UCSD-AML1 (cell line): Measurements from ENCODE around the gene RELA.
"Not testable (repeated sequence)": the region's sequence is repeated elsewhere in the genome, so short reads cannot be mapped to it uniquely, and the experiment has no call there.

ENCODE experiments used
- DNase-seq: peaks from one replicate; lab custom pipeline; 2025; ENCODE audit not compliant: unreplicated experiment; lab: John Stamatoyannopoulos, UW

Gene RELA

GRCh38 chr11:65662799-65663638 is at the start of gene RELA:
TSS of gene RELA (minus strand) at chr11:65662916. CDS start at chr11:65662832, 84 bp downstream.
- peak; percentile 93 for DNase-seq

DNA sequence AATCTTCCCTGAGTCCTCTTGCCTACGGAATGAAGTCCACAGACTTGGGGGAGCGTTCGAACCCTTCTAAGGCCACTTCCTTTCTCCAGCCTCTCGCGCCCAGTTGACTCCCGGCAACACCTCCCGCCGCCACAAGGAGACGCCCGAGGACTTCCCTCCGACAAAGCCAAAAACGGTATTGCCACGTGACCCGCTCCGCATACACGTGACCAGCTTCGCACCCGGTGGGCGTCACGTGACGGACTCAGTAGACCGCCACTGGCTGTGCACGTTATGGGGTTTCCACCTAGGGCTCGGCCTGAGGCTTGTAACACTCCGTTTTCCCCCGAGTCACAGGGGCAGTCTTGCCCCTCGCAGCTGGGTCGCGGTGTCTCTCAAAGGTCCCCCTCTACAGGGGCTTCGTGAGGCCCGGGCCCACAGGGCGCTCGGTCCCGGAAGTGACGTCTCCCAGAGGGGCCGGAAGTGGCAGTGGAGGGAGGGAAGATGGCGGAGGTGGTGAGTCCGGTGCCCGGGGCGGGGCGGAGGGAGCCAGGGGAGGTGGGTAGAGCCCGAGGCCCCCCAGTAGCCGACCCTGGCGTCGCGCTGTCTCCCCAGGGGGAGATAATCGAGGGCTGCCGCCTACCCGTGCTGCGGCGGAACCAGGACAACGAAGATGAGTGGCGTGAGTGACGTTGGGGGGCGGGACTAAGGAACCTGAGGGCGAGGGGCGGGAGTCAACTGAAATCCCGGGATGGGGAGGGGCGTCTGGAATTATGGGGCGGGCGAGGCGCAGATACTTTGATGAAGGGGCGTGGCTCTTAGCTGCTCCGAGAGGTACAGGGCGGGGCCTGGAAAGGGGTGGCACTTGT is 49.3 kb upstream of the RELA start, which contains the start of gene KAT5:
Gene KAT5, plus strand, starts transcription at position 468 of the 848 bp plus-strand sequence. Its CDS starts 16 bp downstream, at position 484.
- peak; percentile 99 for DNase-seq

GRCh38 chr11:65710421-65710820 is 47.7 kb upstream of the RELA start:
- DNase-seq, result no peak

DNA sequence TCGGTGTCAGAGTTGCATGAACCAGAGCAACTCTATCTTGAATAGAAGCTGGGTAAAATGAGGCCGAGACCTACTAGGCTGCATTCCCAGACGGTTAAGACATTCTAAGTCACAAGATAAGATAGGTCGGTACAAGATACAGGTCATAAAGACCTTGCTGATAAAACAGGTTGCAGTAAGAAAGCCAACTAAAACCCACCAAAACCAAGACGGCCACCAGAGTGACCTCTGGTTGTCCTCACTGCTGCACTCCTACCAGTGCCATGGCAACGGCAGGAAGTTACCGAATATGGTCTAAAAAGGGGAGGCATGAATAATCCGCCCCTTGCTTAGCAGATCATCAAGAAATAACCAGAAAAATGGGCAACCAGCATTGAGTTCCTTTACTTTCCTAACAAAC is 46.9 kb upstream of the RELA start:
- DNase-seq, result no peak

DNA sequence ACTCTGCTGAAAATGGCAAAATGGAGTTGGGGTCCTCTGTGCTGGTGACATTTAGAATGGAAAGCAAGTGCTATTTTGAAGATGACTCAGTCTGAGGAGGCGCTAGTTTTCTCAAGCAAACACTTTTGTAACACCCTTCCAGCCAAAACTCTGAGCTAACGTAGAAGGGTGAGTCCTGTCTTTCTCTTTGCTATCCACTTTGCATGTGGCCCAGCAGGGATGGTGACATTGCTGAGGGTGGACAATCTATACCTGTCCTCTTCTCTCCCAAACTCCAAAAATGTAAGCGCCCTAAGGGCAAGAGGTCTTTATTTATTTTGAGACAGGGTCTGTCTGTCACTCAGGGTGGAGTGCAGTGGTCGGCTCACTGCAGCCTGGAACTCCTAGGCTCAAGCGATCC is 45.7 kb upstream of the RELA start:
- DNase-seq, result no peak

DNA sequence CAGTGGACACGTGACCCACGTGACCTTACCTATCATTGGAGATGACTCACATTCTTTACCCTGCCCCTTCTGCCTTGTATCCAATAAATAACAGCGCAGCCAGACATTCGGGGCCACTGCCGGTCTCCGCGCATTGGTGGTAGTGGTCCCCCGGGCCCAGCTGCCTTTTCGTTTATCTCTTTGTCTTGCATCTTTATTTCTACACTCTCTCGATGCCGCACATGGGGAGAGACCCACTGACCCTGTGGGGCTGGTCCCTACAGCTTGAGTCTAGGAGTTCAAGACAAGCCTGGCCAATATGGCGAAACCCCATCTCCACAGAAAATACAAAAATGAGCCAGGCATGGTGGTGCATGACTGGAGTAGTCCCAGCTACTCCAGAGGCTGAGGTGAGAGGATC is 44.3 kb upstream of the RELA start:
- DNase-seq, result not testable (repeated sequence)

DNA sequence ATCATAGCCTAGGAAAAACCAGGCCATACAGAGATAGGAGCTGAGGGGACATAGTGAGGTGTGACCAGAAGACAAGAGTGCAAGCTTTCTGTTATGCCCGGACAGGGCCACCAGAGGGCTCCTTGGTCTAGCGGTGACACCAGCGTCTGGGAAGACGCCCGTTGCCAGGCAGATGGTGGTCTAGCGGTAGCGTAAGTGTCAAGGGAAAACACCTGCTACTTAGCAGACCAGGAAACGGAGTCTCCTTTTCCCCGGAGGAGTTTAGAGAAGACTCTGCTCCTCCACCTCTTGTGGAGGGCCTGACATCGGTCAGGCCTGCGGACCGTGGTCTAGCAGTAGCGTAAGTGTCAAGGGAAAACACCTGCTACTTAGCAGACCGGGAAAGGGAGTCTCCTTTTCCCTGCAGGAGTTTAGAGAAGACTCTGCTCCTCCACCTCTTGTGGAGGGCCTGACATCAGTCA is 43.6 kb upstream of the RELA start:
- DNase-seq, result peak; percentile 47

DNA sequence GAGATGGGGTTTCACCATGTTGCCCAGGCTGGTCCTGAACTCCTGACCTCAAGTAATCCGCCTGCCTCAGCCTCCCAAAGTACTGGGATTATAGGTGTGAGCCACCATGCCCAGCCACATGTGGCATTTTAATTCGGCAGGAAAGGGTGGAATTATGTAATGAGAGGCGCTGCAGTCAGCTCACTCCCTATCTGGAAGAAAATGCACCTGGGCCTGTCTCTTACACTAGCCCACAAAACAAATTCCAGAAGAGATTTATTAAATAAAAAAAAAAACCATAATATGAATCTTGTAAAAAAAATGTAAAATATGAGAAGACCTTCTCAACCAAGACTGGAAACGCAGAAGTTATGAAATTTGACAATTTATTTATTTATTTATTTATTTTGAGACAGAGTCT is 41.1 kb upstream of the RELA start:
- DNase-seq, result no peak

DNA sequence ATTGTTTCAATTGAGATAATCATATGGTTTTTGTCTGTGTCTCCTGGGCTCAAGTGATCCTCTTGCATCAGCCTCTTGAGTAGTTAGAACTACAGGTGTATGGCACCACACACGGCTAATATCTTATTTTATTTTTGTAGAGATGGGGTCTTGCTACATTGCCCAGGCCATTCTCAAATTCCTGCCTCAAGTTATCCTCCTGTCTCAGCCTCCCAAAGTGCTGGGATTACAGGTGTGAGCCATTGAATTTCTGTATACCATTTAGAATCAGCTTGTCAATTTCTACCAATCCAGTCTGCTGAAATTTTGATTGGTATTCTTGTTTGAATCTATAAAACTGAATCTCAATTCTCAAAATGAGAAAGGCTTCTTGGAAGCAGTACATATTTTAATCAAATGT is 39.0 kb upstream of the RELA start:
- DNase-seq, result no peak

- DNase-seq, result no peak
Measured at GRCh38 chr11:65700399-65700798, 37.7 kb upstream of the RELA start.

DNA sequence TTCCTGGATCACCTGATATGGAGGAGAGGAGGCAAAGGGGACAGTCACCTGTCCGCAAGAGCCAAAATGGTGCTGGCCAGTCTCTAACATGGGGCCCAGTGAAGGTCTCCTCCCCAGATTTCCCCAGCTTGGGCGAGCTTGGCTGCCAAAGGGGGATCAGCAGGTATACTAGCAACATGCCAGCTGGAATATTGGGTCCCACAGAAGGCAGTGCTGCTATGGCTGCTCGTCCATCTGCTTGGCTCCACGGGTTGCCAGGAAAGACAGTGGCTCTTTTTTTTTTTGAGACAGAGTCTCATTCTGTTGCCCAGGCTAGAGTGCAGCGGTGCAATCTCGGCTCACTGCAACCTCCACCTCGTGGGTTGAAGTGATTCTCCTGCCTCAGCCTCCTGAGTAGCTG is 36.6 kb upstream of the RELA start:
- DNase-seq, result no peak

DNA sequence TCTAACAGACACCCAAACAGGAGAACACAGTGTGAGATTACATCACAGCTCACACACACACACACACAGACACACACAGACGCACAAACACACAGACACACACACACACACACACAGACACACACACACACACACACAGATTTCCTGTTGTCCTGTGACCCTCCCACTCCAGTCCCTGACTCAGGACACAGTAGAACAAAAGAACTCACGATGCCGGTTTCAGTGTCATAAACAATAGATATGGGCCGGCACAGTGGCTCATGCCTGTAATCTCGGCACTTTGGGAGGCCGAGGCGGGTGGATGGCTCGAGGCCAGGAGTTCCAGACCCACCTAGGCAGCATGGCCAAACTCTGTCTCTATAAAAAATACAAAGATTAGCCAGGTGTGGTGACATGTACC is 35.5 kb upstream of the RELA start:
- DNase-seq, result no peak

GRCh38 chr11:65696802-65697552 is 34.3 kb upstream of the RELA start:
- no peak for DNase-seq

DNA sequence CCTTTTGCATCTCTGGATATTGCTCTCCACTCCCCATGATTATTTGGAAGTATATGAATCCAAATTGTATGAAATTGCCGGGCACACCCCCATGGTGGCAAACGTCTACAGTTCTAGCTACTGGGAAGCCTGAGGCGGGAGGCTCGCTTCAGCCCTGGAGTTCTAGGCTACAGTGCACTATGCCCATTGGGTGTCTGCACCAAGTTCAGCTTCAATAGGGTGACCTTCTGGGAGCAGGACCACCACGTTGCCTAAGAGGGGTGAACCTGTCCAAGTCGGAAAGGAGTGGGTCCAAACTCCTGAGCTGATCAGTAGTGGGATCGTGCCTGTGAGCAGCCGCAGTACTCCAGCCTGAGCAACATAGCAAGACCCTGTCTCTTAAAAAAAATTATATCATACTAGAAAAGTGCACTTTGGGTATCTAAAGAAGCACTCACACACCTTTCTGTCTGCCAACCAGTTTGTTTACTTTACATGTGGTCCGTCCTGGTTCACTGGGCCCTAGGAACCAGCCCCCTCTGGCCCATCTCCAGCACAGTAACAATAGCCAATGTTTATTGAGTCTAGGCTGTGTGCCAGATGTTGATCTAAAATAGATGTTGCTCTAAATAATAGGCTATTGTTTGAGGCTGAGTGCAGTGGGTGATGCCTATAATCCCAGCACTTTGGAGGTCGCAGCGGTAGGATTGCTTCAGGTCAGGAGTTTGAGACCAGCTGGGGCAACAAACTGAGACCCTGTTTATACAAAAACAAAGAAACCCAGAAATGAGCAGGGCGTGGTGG is 32.9 kb upstream of the RELA start:
- no peak for DNase-seq

DNA sequence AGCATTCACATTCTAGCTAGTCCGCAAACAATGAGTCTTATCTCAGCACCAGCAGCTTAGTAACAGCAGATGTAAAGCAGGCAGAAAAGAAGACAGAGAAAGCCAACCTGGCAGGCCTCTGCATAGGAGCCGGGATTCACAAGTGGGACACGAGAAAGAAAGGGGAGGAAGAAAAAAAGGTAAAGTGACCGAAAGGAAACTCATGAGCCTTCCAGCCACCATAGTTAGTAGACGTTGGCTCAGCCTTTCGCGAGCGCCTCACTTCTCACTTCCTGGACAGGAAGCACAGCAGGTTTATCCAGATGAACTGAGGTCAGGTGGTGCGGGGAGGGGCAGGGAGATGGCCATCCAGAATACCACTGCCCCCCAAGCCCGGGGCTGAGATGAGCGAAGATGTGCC is 29.7 kb upstream of the RELA start:
- peak; percentile 17 for DNase-seq

DNA sequence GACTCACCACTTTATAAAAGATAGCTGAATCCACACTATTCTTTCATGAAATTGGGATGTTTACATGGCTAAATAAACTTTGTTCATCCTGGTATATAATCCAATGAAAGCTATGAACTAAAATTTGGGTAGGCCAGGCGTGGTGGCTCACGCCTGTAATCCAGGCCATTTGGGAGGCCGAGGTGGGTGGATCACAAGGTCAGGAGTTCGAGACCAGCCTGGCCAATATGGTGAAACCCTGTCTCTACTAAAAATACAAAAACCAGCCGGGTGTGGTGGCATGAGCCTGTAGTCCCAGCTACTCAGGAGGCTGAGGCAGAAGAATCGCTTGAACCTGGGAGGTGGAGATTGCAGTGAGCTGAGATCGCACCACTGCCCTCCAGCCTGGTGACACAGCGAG is 29.1 kb upstream of the RELA start:
- not testable (repeated sequence) for DNase-seq

GRCh38 chr11:65685981-65686380 is 23.3 kb upstream of the RELA start:
- DNase-seq, result no peak

DNA sequence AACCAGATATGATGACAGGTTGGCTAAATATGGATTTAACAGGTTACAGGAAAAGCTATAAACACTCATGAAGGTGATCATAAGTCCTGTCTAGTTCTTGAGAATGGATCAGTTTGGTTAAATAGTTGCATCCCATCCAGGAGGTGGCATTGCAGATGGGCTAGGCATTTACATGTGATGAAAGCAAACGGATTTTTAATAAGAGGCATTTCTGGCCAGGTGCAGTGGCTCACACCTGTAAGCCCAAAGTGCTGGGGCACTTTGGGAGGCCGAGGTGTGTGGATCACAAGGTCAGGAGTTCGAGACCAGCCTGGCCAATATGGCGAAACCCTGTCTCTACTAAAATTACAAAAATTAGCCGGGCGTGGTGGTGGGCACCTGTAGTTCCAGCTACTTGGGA is 20.8 kb upstream of the RELA start:
- not testable (repeated sequence) for DNase-seq

- no peak for DNase-seq
Measured at GRCh38 chr11:65680192-65680743, 17.6 kb upstream of the RELA start.

DNA sequence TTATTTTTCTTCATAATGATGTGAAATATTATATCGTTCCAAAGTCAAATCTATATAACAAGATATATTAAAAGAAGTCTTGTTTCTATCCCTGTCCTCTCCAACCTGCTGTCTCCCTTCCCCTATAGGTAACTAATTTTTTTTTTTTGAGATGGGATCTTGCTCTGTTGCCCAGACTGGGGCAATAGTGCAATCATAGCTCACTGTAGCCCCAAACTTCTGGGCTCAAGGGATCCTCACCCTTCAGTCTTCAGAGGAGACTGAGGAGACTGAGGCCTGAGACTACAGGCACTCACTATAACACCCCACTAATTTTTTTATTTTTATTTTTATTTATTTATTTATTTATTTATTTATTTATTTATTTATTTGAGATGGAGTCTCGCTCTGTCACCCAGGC is 10.3 kb upstream of the RELA start:
- no peak for DNase-seq
